Naive thymus-derived CD8-positive, alpha-beta T cell (primary cell): ENCODE results near the gene PRSS48. TPM values are rescaled to one million over a fixed set of nuclear protein-coding genes. Genes with fewer than 3 reads are reported as not detected.
A peak's percentile ranks its signal among the peaks of the same experiment; 100 is the strongest.

Experiments
- ATAC-seq, 2 donors: fragments of 150-1000 bp; cut with Tn5 transposase in 1 of 2; sonication (Bioruptor Pico), chemical (Tn5 transposase) in 1 of 2; 1 replicate in 1 of 2; 2 replicates in 1 of 2; pipeline ENCODE4 v1.10.0; 2021; ENCODE audit warnings: mild to moderate bottlenecking in 2 of 2, moderate library complexity in 2 of 2
- POLR2A ChIA-PET: fragments of 350-600 bp; sonication (Branson Sonifier 250); formaldehyde crosslinking; loops from one replicate; lab custom pipeline; 2021; ENCODE audit warnings: antibody characterized with exemption; lab: Charles Lee
- DNase-seq, 10 donors: peaks; one replicate each; pipeline versions ENCODE4 v3.0.0 to v3.0.0-alpha.2; 2020 to 2022
- H3K27ac Mint-ChIP-seq, 10 donors: one replicate each; pipeline ENCODE4 v1.8.0; 2020 to 2022; ENCODE audit warnings: mild to moderate bottlenecking in 10 of 10, mixed read lengths in 10 of 10, moderate library complexity in 4 of 10, inconsistent platforms in 1 of 10
- H3K27me3 Mint-ChIP-seq, 5 donors: one replicate each; pipeline ENCODE4 v1.8.0; 2021 to 2022; ENCODE audit warnings: mixed read lengths in 5 of 5
- H3K36me3 Mint-ChIP-seq, 3 donors: one replicate each; pipeline ENCODE4 v1.8.0; 2020 to 2022; ENCODE audit warnings: mixed read lengths in 3 of 3, mild to moderate bottlenecking in 2 of 3, inconsistent platforms in 1 of 3
- H3K4me1 Mint-ChIP-seq, 4 donors: one replicate each; pipeline ENCODE4 v1.8.0; 2021 to 2022; ENCODE audit warnings: mixed read lengths in 4 of 4
- H3K4me3 Mint-ChIP-seq, 10 donors: one replicate each; pipeline ENCODE4 v1.8.0; 2020 to 2022; ENCODE audit warnings: mild to moderate bottlenecking in 10 of 10, mixed read lengths in 10 of 10, moderate library complexity in 6 of 10, inconsistent platforms in 1 of 10
- H3K9me3 Mint-ChIP-seq, 9 donors: one replicate each; pipeline ENCODE4 v1.8.0; 2020 to 2022; ENCODE audit warnings: mixed read lengths in 9 of 9, mild to moderate bottlenecking in 3 of 9, inconsistent platforms in 1 of 9, moderate library complexity in 1 of 9
- polyA plus RNA-seq, 3 donors: library from polyadenylated mRNA; unstranded; fragments of 300-500 nt; fragmentation: Illumina TruSeq; gene quantifications; one replicate each; pipeline ENCODE4 v1.2.3, GENCODE V29; 2021
- total RNA-seq, 8 experiments: library from RNA in 2 of 8; stranded (reverse) in 2 of 8; gene quantifications; one replicate each; pipeline ENCODE4 v1.2.3 and lab custom pipeline; 2021 to 2026

The PRSS48 gene
- total and polyA plus RNA-seq, 5 experiments from 2014 or later = not detected

- Mint-ChIP-seq H3K36me3 (peaks cover 0 to 5% (median 2%) of the 10 kb centered on the region in 3 donors), H3K9me3 (peaks cover 0 to 6% (median 3%) of the 10 kb centered on the region in 9 donors), H3K27me3 (peaks cover 47 to 68% (median 57%) of the 10 kb centered on the region in 5 donors), H3K4me3 (peak overlapping the region in 9 of 10 donors; percentile 2 to 57 (median 39)), H3K27ac (no peak overlapping the region), H3K4me1 (peaks cover 2 to 15% (median 14%) of the 10 kb centered on the region in 4 donors)
- DNase-seq = no peak
- no peak for ATAC-seq
- POLR2A ChIA-PET = no interaction called here
Observed at GRCh38 chr4:151324124-151324751, 47.3 kb downstream of the PRSS48 start.

GRCh38 chr4:151324752-151325110, 47.8 kb downstream of the PRSS48 start:
- H3K36me3 Mint-ChIP-seq = peaks cover 0 to 5% (median 2%) of the 10 kb centered on the region in 3 donors
- peaks cover 47 to 65% (median 57%) of the 10 kb centered on the region in 5 donors for H3K27me3 Mint-ChIP-seq
- DNase-seq (peak in 1 of 10 donors; percentile 2), ATAC-seq (no peak)
- H3K9me3 Mint-ChIP-seq = peaks cover 0 to 6% (median 4%) of the 10 kb centered on the region in 9 donors
- POLR2A ChIA-PET = no interaction called here
- peak overlapping the region in 7 of 10 donors; percentile 2 to 66 (median 47) for H3K4me3 Mint-ChIP-seq
- H3K27ac Mint-ChIP-seq = no peak overlapping the region
- peaks cover 2 to 15% (median 14%) of the 10 kb centered on the region in 4 donors for H3K4me1 Mint-ChIP-seq

GRCh38 chr4:151325111-151325948, 48.4 kb downstream of the PRSS48 start, which contains the start of gene SH3D19:
Gene SH3D19 (minus strand): TSS chr4:151325605. CDS start chr4:151325352, 253 bp downstream.
- POLR2A ChIA-PET = no interaction called here
- DNase-seq (no peak), ATAC-seq (no peak)
- Mint-ChIP-seq H3K4me1 (peaks cover 2 to 15% (median 14%) of the 10 kb centered on the region in 4 donors), H3K27ac (no peak within 1 kb of the TSS), H3K4me3 (peak within 1 kb of the TSS; percentile 62 to 95 (median 74)), H3K36me3 (peaks cover 0 to 5% (median 2%) of the 10 kb centered on the region in 3 donors), H3K9me3 (peaks cover 0 to 6% (median 4%) of the 10 kb centered on the region in 9 donors), H3K27me3 (peaks cover 44 to 59% (median 54%) of the 10 kb centered on the region in 5 donors)

GRCh38 chr4:151325949-151326246, 48.9 kb downstream of the PRSS48 start:
- peaks cover 0 to 8% (median 6%) of the 10 kb centered on the region in 9 donors for H3K9me3 Mint-ChIP-seq
- POLR2A ChIA-PET = no interaction called here
- DNase-seq (no peak), ATAC-seq (no peak)
- H3K4me3 Mint-ChIP-seq = peak overlapping the region; percentile 3 to 95 (median 70)
- H3K27me3 Mint-ChIP-seq = peaks cover 46 to 59% (median 48%) of the 10 kb centered on the region in 5 donors
- peaks cover 0 to 8% (median 2%) of the 10 kb centered on the region in 3 donors for H3K36me3 Mint-ChIP-seq
- peaks cover 2 to 15% (median 14%) of the 10 kb centered on the region in 4 donors for H3K4me1 Mint-ChIP-seq
- no peak overlapping the region for H3K27ac Mint-ChIP-seq

- no peak for DNase-seq
- no peak for ATAC-seq
- Mint-ChIP-seq H3K4me3 (no peak overlapping the region), H3K36me3 (peaks cover 0 to 8% (median 2%) of the 10 kb centered on the region in 3 donors), H3K27me3 (peaks cover 25 to 39% (median 33%) of the 10 kb centered on the region in 5 donors), H3K9me3 (peaks cover 0 to 9% (median 4%) of the 10 kb centered on the region in 9 donors), H3K27ac (no peak overlapping the region), H3K4me1 (peaks cover 2 to 11% (median 9%) of the 10 kb centered on the region in 4 donors)
- POLR2A ChIA-PET = no interaction called here
Observed at GRCh38 chr4:151329217-151330007, 52.5 kb downstream of the PRSS48 start.

- H3K27ac Mint-ChIP-seq = no peak overlapping the region
- ATAC-seq (no peak), DNase-seq (no peak)
- H3K36me3 Mint-ChIP-seq = peaks cover 0 to 3% (median 0%) of the 10 kb centered on the region in 3 donors
- H3K27me3 Mint-ChIP-seq = peaks cover 20 to 32% (median 23%) of the 10 kb centered on the region in 5 donors
- no peaks in the 10 kb centered on the region for H3K4me1 Mint-ChIP-seq
- POLR2A ChIA-PET = interaction anchor here (0.6 kb wide), 1 partner anchor 120 kb away, joined by 6 read pairs; no protein-coding TSS in a partner anchor
- H3K4me3 Mint-ChIP-seq = no peak overlapping the region
- H3K9me3 Mint-ChIP-seq = peaks cover 0 to 9% (median 4%) of the 10 kb centered on the region in 9 donors
Observed at GRCh38 chr4:151331276-151332042, 54.5 kb downstream of the PRSS48 start.

- Mint-ChIP-seq H3K36me3 (no peaks in the 10 kb centered on the region), H3K27me3 (peaks cover 13 to 23% (median 22%) of the 10 kb centered on the region in 5 donors), H3K4me3 (no peak overlapping the region), H3K4me1 (no peaks in the 10 kb centered on the region), H3K27ac (peak overlapping the region in 1 of 10 donors; percentile 25), H3K9me3 (peaks cover 0 to 5% (median 0%) of the 10 kb centered on the region in 9 donors)
- no peak for DNase-seq
- ATAC-seq = no peak
- POLR2A ChIA-PET = no interaction called here
Observed at GRCh38 chr4:151339467-151339866, 62.5 kb downstream of the PRSS48 start.

GRCh38 chr4:151340751-151341385, 63.9 kb downstream of the PRSS48 start:
- Mint-ChIP-seq H3K36me3 (no peaks in the 10 kb centered on the region), H3K4me3 (no peak overlapping the region)

More at GRCh38 chr4:151340751-151341385, 63.9 kb downstream of the PRSS48 start:
- DNase-seq (no peak), ATAC-seq (no peak)
- no peak overlapping the region for H3K27ac Mint-ChIP-seq
- POLR2A ChIA-PET = no interaction called here
- peaks cover 0 to 7% (median 0%) of the 10 kb centered on the region in 9 donors for H3K9me3 Mint-ChIP-seq
- H3K27me3 Mint-ChIP-seq = peaks cover 10 to 21% (median 16%) of the 10 kb centered on the region in 5 donors
- no peaks in the 10 kb centered on the region for H3K4me1 Mint-ChIP-seq

Other genes starting within 250 kb of the PRSS48 start
- 1,000 to 10,000 TPM; 4,708 to 4,849 TPM for gene RPS3A, start 177.5 kb upstream of the PRSS48 start, total RNA-seq
- gene RPS3A, start 177.5 kb upstream of the PRSS48 start, polyA plus RNA-seq = 1,000 to 10,000 TPM; 4,716 to 6,808 (median 5,781) TPM
- under 1 TPM in 1 of 2 experiments, not detected in 1; 0.42 TPM for gene SH3D19, start 48.4 kb downstream of the PRSS48 start, total RNA-seq
- under 1 TPM; 0.56 to 0.62 (median 0.60) TPM for gene SH3D19, start 48.4 kb downstream of the PRSS48 start, polyA plus RNA-seq
- gene FHIP1A, start 132.0 kb downstream of the PRSS48 start, total RNA-seq = 1 to 10 TPM; 1.6 to 3.3 TPM
- gene FHIP1A, start 132.0 kb downstream of the PRSS48 start, polyA plus RNA-seq = 1 to 10 TPM in 1 of 3 donors, under 1 TPM in 1, not detected in 1; 0.27 to 1.4 TPM